Measurements from ENCODE around the gene GID8.

Gene GID8

GRCh38 chr20:62938105-62938888 lies at the start of gene GID8:
TSS of gene GID8 (plus strand) at chr20:62938147. CDS start at chr20:62941503, 3,356 bp downstream.
- CTCF ChIA-PET, result interaction anchor here (0.6 to 1.1 kb wide), 7 partner anchors 10 to 571 kb away, joined by 3 to 6 read pairs (median 3); partner anchors contain the start of gene LAMA5
- peak within 1 kb of the TSS; percentile 90 for H3K27ac ChIP-seq
- POLR2A ChIA-PET (ENCODE audit: low non-redundant PET), result interaction anchor here (0.7 to 1.6 kb wide), 3 partner anchors 11 to 63 kb away, joined by 3 to 5 read pairs (median 4); no protein-coding TSS in a partner anchor
- TF ChIP-seq CTCF (conservative IDR thresholded peaks at IDR 0.05; ENCODE audit: low read depth), result no peak
- DNase-seq (ENCODE audit: low spot score), result peak; percentile 72

- peak overlapping the region; percentile 75 for H3K27ac ChIP-seq
- no peak for DNase-seq (ENCODE audit: low spot score)
- ChIA-PET CTCF (interaction anchor here (1.1 to 3.6 kb wide), 5 partner anchors 12 to 80 kb away, joined by 3 to 33 read pairs (median 6); no protein-coding TSS in a partner anchor), POLR2A (ENCODE audit: low non-redundant PET) (no interaction called here)
- no peak for TF ChIP-seq CTCF (conservative IDR thresholded peaks at IDR 0.05; ENCODE audit: low read depth)
These were observed 49.5 kb upstream of the GID8 start for GRCh38 chr20:62888406-62888805.

GRCh38 chr20:62888910-62889309 lies 49.0 kb upstream of the GID8 start:
- TF ChIP-seq CTCF (conservative IDR thresholded peaks at IDR 0.05; ENCODE audit: low read depth), result no peak
- peak overlapping the region; percentile 75 for H3K27ac ChIP-seq
- DNase-seq (ENCODE audit: low spot score), result no peak
- POLR2A ChIA-PET (ENCODE audit: low non-redundant PET), result no interaction called here
- CTCF ChIA-PET, result interaction anchor here (1.3 to 3.6 kb wide), 3 partner anchors 11 to 66 kb away, joined by 3 to 33 read pairs (median 7); no protein-coding TSS in a partner anchor

- DNase-seq (ENCODE audit: low spot score), result no peak
- ChIA-PET POLR2A (ENCODE audit: low non-redundant PET) (no interaction called here), CTCF (interaction anchor here (1.3 to 3.6 kb wide), 3 partner anchors 11 to 66 kb away, joined by 3 to 33 read pairs (median 7); no protein-coding TSS in a partner anchor)
- TF ChIP-seq CTCF (conservative IDR thresholded peaks at IDR 0.05; ENCODE audit: low read depth), result no peak
- peak overlapping the region; percentile 75 for H3K27ac ChIP-seq
These were observed 48.5 kb upstream of the GID8 start for GRCh38 chr20:62889411-62889810.

- ChIA-PET CTCF (interaction anchor here (0.6 to 3.6 kb wide), 4 partner anchors 10 to 648 kb away, joined by 4 to 33 read pairs (median 6); no protein-coding TSS in a partner anchor), POLR2A (ENCODE audit: low non-redundant PET) (no interaction called here)
- H3K27ac ChIP-seq, result peak overlapping the region; percentile 75
- no peak for DNase-seq (ENCODE audit: low spot score)
- no peak for TF ChIP-seq CTCF (conservative IDR thresholded peaks at IDR 0.05; ENCODE audit: low read depth)
These were observed 48.1 kb upstream of the GID8 start for GRCh38 chr20:62889871-62890270.

- peak overlapping the region; percentile 18 for H3K27ac ChIP-seq
These were observed 47.5 kb upstream of the GID8 start for GRCh38 chr20:62890444-62890843.

More at GRCh38 chr20:62890444-62890843, 47.5 kb upstream of the GID8 start:
- DNase-seq (ENCODE audit: low spot score), result no peak
- ChIA-PET POLR2A (ENCODE audit: low non-redundant PET) (no interaction called here), CTCF (interaction anchor here (0.6 to 3.6 kb wide), 3 partner anchors 9 to 647 kb away, joined by 4 to 33 read pairs (median 5); no protein-coding TSS in a partner anchor)
- TF ChIP-seq CTCF (conservative IDR thresholded peaks at IDR 0.05; ENCODE audit: low read depth), result no peak

Measured in RWPE1 (cell line).